IPS-18a (cell line): ENCODE measurements around the gene GAPDH.
A peak's percentile ranks its signal among the peaks of the same experiment; 100 is the strongest.
"Not testable (repeated sequence)": the region's sequence is repeated elsewhere in the genome, so short reads cannot be mapped to it uniquely, and the experiment has no call there.

ENCODE experiments used
- H3K27ac ChIP-seq: one replicate; pipeline ENCODE4 v1.5.1; 2013; ENCODE audit warnings: low read length
- H3K27me3 ChIP-seq: one replicate; pipeline ENCODE4 v1.6.1; 2013; ENCODE audit warnings: mild to moderate bottlenecking, low read length; ENCODE audit not compliant: control insufficient read depth, insufficient read depth
- H3K36me3 ChIP-seq: one replicate; pipeline ENCODE4 v1.6.1; 2013; ENCODE audit warnings: low read depth, low read length; ENCODE audit not compliant: control insufficient read depth
- H3K4me1 ChIP-seq: one replicate; pipeline ENCODE4 v1.6.1; 2013; ENCODE audit warnings: low read depth, low read length; ENCODE audit not compliant: control insufficient read depth
- H3K4me3 ChIP-seq: one replicate; pipeline ENCODE4 v1.5.1; 2013; ENCODE audit warnings: low read length
- H3K9ac ChIP-seq: one replicate; pipeline ENCODE4 v1.6.1; 2013; ENCODE audit warnings: mild to moderate bottlenecking, low read length, moderate library complexity
- H3K9me3 ChIP-seq: one replicate; pipeline ENCODE4 v1.6.1; 2013; ENCODE audit warnings: low read depth, low read length; ENCODE audit not compliant: control insufficient read depth

GAPDH gene

DNA sequence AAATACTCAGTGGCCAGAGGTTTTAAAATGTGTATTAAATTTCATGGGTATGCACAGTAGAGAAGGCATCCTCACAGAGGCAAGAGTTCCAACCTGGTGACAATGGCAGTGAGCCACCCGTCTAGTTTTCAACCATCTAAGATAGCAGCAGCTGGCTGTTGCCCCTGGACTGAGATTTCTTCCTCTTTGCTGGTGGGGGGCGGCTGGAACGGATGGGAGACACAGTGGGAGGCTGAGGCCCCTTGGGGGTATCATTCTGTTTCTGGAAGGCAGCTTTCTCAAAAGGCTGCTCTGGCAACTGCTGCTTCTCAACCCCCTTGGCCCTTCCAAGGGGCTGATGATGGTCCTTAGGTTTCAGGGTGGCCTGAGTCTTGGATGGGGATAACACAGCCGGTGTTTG is 22.5 kb downstream of the GAPDH start:
- H3K27me3 ChIP-seq = no peaks in the 10 kb centered on the region
- peaks cover 39% of the 10 kb centered on the region for H3K36me3 ChIP-seq
- H3K9ac ChIP-seq = no peak overlapping the region
- no peak overlapping the region for H3K27ac ChIP-seq
- H3K4me1 ChIP-seq = peaks cover 9% of the 10 kb centered on the region
- H3K9me3 ChIP-seq = no peaks in the 10 kb centered on the region
- H3K4me3 ChIP-seq = no peak overlapping the region

DNA sequence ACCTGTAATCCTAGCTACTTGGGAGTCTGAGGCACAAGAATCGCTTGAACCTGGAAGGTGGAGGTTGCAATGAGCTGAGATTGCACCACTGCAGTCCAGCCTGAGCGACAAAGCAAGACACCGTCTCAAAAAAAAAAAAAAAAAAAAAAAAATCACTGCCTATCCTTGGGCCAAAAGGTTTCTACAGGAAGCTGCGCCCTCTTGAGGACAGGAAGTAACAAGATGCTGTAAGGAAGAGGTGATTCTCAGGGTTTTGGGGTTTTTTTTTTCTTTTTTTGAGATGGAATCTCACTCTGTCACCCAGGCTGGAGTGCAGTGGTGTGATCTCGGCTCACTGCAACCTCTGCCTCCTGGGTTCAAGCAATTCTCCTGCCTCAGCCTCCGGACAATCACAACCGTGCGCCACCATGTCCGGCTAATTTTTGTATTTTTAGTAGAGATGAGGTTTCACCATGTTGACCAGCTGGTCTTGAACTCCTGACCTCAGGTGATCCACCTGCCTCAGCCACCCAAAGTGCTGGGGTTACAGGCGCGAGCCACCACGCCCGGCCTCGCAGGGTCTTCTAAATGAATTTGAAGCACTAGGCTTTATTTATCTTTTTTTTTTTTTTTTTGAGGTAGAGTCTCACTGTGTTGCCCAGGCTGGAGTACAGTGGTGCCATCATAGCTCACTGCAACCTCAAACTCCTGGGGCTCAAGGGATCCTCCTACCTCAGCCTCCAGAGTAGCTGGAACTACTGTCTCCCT is 23.9 kb downstream of the GAPDH start:
- H3K4me1 ChIP-seq, H3K9ac ChIP-seq, H3K9me3 ChIP-seq, H3K27ac ChIP-seq, H3K4me3 ChIP-seq, H3K27me3 ChIP-seq: not testable (repeated sequence)
- H3K36me3 ChIP-seq = peaks cover 52% of the 10 kb centered on the region

DNA sequence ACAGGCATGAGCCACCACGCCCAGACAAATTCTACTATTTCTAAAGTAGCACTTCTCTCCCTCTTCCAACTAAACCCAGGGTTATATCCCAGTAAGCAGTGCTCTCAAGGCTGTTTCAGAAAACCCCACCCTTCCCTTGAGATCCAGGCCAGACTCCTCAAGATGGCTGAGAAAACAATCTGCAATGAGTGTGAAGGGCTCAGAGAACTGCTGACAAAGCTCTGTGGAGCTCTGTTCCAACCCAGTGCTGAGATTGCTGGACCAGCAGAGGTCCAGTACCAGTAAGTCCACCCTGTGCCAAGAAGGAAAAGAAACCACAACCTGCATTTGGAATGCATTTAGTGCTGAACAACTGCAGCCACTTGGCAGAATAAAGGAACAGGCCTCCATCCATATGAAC is 25.2 kb downstream of the GAPDH start:
- Histone ChIP-seq H3K4me3 (no peak overlapping the region), H3K4me1 (peaks cover 5% of the 10 kb centered on the region), H3K9me3 (no peaks in the 10 kb centered on the region), H3K36me3 (peaks cover 55% of the 10 kb centered on the region), H3K27me3 (no peaks in the 10 kb centered on the region), H3K27ac (no peak overlapping the region), H3K9ac (no peak overlapping the region)

DNA sequence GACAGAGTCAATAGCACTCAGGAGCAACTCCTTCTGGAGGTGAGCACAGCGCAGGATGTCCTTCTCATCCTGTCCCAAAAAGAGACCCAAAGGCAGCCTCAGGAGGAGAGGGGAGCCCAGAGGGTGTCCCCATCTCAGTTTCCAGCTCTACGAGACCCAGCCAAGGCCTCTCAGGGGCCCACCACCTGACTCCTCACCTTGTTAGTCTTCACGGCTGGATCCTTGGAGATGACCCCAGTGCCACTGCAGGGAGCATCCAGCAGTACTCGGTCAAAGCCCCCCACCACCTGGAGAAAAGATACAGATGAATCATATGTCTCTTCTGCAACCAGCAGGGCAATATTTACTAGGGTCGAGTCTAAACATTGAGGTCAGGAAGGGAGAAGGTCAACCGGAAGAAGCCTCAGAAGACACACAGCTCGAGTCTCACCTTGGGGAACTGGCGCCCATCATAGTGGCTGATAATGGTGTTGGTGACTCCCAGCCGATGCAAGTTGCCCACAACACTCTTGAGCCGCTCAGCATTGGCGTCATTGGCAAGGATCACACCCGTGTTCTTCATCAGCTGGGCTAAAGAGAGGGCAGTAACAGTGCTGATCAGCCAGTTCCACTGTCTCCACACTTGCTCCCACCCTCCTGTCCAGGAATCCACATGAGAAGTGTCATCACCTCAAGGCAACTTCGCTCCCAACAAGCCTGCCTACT is 26.3 kb downstream of the GAPDH start:
- Histone ChIP-seq H3K36me3 (peaks cover 65% of the 10 kb centered on the region), H3K9ac (no peak overlapping the region), H3K9me3 (no peaks in the 10 kb centered on the region)

DNA sequence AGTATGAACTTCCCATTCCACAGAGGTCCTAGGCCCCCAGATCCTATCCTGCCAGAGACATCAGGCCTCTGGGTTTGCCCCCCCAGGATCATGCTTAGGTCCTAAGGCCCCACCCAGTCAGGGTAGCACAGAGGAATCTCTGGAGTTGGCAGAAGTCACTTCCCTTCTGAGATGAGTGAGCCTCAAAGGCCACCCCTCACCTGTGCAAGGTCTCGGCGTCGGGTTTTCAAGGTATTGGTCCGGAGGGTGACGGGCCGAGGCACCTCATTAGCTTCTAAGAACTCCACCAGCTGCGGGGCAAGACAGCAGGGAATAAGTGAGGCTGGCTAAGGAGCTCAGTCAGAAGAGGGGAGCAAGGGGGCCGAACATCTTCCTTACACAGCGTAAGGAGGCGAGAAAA is 28.6 kb downstream of the GAPDH start:
- no peaks in the 10 kb centered on the region for H3K9me3 ChIP-seq
- no peaks in the 10 kb centered on the region for H3K4me1 ChIP-seq
- no peak overlapping the region for H3K27ac ChIP-seq
- H3K4me3 ChIP-seq = no peak overlapping the region
- H3K36me3 ChIP-seq = peaks cover 64% of the 10 kb centered on the region
- H3K27me3 ChIP-seq = no peaks in the 10 kb centered on the region
- no peak overlapping the region for H3K9ac ChIP-seq

More for the DNA sequence above, 26.3 kb downstream of the GAPDH start:
- Histone ChIP-seq H3K27me3 (no peaks in the 10 kb centered on the region), H3K4me1 (no peaks in the 10 kb centered on the region), H3K4me3 (no peak overlapping the region), H3K27ac (no peak overlapping the region)

DNA sequence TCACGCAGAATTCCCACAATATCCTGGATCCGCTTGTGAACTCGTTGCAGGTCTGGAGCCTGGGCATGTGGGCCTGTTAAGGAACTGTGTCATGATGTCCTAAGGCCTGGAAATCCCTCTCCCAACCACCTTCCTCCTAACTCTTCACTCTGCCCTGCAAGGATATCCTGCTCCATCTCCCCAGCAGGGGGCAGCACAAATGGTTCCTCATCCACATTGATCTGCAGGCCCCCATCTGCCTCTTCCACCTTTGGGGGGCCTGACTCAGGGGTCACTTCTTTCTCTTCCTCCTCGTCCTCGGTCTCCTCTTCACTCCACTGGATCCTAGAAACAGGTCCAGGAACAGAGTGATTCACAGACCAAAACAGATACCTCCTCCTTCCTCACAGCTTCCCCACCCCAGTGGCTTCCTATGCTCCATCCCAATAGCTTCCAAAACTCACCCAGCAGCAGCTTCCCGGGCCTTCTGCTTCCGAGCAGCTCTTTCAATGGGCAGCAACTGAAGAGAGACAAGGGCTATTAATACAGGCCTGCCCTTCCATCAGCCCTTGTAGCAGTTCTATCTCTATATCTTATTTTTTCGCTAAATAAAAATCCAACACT is 29.2 kb downstream of the GAPDH start:
- Histone ChIP-seq H3K4me3 (no peak overlapping the region), H3K36me3 (peaks cover 64% of the 10 kb centered on the region), H3K4me1 (no peaks in the 10 kb centered on the region), H3K9me3 (no peaks in the 10 kb centered on the region), H3K27me3 (no peaks in the 10 kb centered on the region), H3K9ac (no peak overlapping the region), H3K27ac (no peak overlapping the region)

DNA sequence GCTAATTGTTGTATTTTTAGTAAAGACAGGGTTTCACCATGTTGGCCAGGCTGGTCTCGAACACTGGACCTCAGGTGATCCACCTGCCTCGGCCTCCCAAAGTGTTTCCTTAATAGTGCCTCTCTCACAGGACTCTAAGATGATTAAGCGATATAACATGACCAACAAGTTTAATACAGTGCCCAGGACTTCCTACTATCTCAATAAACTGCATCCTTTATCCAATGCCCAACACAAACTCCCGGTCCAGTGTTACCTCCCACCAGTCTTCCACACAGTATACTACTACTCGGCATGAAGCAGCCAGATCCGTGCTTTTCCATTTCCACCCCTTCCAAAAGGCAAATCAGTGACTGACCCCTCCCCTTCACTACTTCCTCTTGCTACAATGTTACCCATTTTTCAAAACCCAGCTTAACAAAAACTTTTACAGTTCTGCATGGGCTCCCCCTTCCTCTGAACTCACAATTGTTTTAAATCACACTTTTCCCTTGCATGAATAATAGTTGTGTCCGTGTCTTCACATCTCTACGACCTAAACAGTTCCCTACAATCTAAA is 32.9 kb downstream of the GAPDH start:
- Histone ChIP-seq H3K27me3 (no peaks in the 10 kb centered on the region), H3K9me3 (no peaks in the 10 kb centered on the region), H3K4me3 (peak overlapping the region; percentile 87), H3K9ac (peak overlapping the region; percentile 78), H3K27ac (no peak overlapping the region), H3K4me1 (no peaks in the 10 kb centered on the region), H3K36me3 (peaks cover 56% of the 10 kb centered on the region)

DNA sequence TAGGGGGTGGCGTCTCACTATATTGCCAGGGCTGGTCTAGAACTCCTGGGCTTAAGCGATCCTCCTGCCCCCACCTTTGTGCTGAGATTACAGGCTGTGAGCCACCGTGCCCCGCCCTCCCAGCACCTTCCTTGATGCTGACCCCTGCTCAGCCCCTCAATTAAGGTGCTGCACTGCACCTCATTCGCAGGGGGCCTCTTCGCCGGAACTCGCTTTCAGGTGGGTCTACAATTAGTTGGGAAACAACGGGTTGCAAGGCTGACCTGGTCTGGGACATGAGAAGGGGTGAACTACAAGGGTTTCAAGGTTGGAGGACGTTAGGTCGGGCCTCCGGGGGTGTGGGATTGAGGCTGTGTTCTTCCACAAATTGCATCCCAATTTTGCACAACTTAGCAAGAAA is 35.0 kb downstream of the GAPDH start:
- H3K27ac ChIP-seq = no peak overlapping the region
- no peaks in the 10 kb centered on the region for H3K9me3 ChIP-seq
- H3K36me3 ChIP-seq = peaks cover 65% of the 10 kb centered on the region
- H3K27me3 ChIP-seq = no peaks in the 10 kb centered on the region
- no peaks in the 10 kb centered on the region for H3K4me1 ChIP-seq
- H3K4me3 ChIP-seq = no peak overlapping the region
- no peak overlapping the region for H3K9ac ChIP-seq

DNA sequence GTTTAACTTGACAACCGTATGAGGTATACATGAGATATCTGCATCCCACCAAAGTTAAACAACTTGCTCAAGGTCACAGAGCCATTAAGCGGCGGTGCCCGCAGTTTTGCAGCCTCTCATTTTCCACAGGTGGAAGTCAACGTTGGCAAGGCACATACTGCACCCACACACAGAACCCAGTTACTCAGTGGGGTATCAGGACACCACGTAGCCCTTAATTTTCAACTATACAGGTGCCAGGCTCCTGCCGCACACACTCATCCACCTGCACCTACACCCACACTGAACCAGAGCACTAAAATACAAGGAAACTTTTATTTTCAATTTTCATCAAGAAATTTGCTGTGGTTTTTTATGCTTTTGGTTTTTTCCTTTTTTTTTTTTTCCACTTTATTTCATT is 35.5 kb downstream of the GAPDH start:
- H3K9me3 ChIP-seq = no peaks in the 10 kb centered on the region
- peaks cover 66% of the 10 kb centered on the region for H3K36me3 ChIP-seq
- H3K4me3 ChIP-seq = no peak overlapping the region
- H3K9ac ChIP-seq = no peak overlapping the region
- H3K27ac ChIP-seq = no peak overlapping the region
- H3K27me3 ChIP-seq = no peaks in the 10 kb centered on the region
- no peaks in the 10 kb centered on the region for H3K4me1 ChIP-seq

DNA sequence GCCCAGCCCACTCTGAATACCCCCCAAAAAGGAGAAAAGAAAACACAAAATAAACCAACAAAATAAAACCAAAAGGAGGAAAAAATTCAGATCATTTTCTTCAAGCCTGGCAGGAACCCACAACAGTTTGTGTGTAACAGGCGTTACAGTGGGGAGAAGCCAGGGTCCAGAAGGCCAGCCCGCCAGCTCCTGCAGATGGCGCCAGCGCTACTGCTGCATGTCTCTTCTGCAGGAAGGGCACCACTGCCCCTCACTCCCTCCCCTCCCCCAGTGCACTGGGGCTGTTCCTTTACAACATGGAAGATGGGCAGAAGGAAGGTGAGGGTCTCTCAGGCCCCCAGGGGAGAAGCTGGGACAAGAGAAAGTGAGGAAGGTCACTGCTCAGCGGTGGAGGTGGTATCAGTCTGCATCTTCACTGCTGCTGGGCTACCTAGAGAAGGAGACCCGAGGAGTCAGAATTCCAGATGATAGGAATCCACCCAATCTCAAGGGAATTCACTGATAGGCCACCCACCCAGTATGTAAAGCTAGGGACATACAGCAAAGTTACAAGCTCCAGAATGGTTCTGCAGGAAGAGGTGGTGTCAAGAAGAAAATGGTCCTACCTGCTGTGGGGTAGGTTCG is 36.1 kb downstream of the GAPDH start:
- no peak overlapping the region for H3K27ac ChIP-seq
- no peak overlapping the region for H3K4me3 ChIP-seq
- H3K9ac ChIP-seq = no peak overlapping the region
- H3K36me3 ChIP-seq = peaks cover 67% of the 10 kb centered on the region
- no peaks in the 10 kb centered on the region for H3K4me1 ChIP-seq
- no peaks in the 10 kb centered on the region for H3K9me3 ChIP-seq
- no peaks in the 10 kb centered on the region for H3K27me3 ChIP-seq

DNA sequence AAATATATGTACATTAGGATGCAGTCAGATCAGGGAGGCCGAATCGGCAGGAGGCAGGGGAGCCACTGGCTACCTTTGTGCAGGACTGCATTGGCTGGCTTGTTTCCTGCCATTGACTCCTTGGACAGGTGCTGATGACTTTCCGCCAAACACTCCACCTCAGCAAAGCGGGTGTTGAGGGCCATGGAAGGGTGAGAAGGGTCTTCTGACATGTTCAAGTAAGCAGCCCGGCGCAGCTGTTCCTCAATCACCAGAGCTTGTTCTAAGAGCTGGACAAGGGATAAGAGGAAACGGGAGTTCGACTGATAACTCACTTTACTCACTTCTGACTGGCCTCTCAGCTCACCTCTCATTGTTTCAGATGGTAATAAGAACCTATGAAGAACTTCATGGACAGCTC is 38.7 kb downstream of the GAPDH start:
- Histone ChIP-seq H3K27ac (no peak overlapping the region), H3K4me1 (no peaks in the 10 kb centered on the region), H3K36me3 (peaks cover 79% of the 10 kb centered on the region), H3K9me3 (no peaks in the 10 kb centered on the region), H3K27me3 (no peaks in the 10 kb centered on the region), H3K9ac (no peak overlapping the region), H3K4me3 (no peak overlapping the region)
